Activated CD4-positive, alpha-beta T cell treated with anti-CD3 and anti-CD28 coated beads, Interleukin-2, amount 50 U/mL, for 1 hour (primary cell): ENCODE results near the gene WDR91.
"Not testable (repeated sequence)": the region's sequence is repeated elsewhere in the genome, so short reads cannot be mapped to it uniquely, and the experiment has no call there.

Experiments
- DNase-seq: peaks from one replicate; pipeline ENCODE4 v3.0.0-alpha.2; 2020

The WDR91 gene

DNA sequence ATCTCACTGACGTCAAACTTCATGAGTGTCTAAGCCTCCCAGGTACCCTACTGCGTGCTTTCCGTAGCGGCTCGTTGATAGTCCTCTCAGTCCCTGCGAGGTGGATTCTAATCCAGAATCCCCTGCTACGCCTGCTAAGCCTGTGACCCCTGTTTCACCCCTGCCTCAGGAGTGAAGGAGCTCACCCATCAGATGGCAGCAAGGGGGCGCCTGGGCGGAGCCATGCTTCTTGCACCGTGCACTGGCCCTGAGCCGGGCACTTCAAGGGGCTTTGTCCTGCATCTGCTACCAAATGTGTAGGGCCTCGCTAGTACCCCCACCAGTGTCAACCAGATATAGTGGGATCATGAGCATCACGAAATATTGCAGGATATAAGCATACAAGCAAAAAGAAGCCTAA is 21.4 kb upstream of the WDR91 start:
- no peak for DNase-seq

DNA sequence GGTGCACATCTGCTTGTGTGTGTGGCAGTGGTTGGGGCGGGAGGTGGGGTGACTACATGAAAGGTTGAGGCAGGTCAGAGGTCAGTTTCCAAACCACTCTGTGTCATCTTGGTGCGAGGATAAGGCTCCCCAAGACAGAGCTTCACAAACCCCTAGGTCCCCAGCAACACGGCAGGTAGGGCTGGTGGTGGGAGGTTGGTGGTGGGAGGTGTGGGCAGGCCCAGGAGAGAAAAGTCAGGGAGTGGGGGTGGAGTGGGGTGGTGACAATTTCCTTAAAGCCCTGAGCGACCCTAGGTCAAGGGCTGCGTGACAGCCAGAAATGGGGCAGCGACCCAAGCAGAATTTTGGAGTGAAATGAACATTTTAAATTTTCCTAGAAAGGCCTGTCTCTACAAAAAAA is 20.8 kb upstream of the WDR91 start:
- DNase-seq: no peak

DNA sequence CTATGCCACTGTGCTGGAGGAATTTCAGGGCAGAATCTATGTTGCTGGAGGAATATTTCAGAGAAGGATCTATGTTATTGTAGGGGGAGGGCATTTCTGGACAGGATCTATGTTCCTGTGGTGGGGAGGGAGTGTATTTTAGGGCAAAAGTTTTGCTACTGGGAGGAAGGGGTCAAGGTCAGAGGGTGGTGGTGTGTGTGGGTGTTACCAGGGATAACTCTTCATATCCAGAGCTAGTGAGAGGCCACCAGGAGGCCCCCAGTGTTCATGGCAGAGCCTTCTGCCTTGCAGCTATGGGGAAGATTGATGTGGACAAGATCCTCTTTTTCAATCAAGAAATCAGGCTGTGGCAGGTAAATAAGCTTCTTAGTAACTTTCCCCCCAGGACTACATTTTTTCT is 20.4 kb upstream of the WDR91 start:
- no peak for DNase-seq

GRCh38 chr7:135224027-135224426 is 12.7 kb upstream of the WDR91 start:
- no peak for DNase-seq

GRCh38 chr7:135217645-135218509 is 6.6 kb upstream of the WDR91 start:
- DNase-seq: no peak

- no peak for DNase-seq
Observed at GRCh38 chr7:135215698-135216097, 4.4 kb upstream of the WDR91 start.

- DNase-seq: no peak
Observed at GRCh38 chr7:135215180-135215579, 3.9 kb upstream of the WDR91 start.

DNA sequence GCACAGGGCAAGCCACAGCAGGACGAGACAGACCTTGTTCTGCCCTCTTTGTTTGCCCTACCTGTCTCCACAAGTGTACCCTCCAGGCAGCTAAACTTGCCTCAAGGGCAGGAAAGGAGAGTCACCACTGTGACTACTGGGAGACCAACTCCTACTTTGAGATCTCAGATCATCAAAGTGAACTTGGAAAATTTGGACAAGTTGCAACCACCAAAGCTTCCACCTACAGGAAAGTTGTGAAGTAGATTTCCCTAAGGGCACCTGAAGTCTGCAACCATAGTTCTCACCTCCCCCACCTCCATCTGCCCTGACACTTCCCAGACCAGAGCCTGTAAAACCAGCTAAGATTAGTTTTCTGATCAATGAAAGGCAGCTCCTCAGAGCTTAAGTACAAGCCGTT is 2.5 kb upstream of the WDR91 start:
- DNase-seq: no peak

DNA sequence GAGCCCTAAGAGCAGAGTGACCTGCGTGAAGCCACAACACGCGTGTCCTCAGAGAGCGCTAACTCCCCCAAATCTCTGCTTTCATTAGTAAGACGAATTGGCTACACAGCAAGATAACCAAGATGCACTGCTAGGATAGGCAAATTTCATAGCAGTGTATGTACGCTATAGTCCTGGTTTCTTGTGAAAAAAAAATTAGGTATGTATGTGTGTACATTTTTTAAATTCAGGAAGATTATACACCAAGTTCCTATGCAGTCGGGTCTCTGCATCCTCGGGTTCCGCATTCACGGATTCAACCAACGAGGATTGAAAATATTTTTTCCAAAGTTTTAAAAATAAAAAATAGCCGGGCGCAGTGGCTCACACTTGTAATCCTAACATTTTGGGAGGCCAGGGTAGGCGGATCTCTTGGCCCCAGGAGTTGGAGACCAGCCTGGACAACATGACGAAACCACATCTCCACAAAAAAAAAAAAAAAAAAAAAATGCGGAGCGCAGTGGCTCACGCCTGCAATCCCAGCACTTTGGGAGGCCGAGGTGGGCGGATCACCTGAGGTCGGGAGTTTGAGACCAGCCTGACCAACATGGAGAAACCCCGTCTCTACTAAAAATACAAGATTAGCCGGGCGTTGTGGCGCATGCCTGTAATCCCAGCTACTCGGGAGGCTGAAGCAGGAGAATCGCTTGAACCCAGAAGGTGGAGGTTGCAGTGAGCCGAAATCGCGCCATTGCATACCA is 790 bp upstream of the WDR91 start:
- not testable (repeated sequence) for DNase-seq

DNA sequence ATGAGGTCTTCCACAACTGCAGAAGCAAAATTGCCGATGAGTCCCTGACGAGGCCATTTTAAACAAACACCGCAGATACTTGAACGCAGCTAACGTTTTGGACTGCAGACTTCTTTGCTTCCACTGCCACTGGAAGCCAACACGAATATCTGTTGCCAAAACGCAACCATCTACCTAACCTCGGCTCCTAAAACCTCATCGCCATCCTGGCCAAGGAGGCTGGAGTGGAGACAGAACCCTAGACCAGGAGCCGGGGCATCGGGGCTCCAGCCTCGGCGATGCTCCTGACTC is 493 bp downstream of the WDR91 start:
- no peak for DNase-seq

GRCh38 chr7:135209225-135209834 is 2.0 kb downstream of the WDR91 start:
- no peak for DNase-seq

DNA sequence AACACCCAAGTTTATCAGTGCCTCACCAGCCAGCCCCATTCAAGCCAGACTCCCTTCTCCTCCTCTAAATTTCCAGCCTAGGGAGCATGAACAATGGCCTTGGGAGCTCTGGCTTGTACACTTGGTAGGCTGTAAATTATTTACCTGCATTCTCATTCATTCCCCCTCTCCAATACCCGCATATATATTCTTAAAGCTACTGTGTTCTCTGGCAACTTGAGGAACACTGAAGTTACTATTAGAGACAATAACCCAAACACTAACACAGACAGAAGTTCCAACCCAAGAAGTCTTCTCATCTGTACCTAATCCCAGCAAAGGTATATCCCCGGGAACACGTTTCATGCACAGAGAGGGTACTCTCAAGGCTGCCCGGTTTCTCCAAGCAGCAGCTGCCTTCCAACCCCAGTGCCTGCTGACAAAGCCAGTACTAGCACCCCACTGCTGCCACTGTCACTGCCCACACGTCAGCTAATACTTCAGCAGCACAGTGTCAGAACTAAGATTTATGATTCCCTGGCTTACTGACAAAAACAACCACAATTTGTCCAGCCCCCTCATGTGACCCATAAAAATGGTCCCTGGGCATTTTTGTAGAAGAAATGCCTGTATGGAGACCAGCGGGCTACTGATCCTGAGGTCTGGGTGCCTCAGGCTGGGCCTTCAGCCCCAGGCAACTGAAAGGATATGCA is 3.1 kb downstream of the WDR91 start:
- DNase-seq: no peak

DNA sequence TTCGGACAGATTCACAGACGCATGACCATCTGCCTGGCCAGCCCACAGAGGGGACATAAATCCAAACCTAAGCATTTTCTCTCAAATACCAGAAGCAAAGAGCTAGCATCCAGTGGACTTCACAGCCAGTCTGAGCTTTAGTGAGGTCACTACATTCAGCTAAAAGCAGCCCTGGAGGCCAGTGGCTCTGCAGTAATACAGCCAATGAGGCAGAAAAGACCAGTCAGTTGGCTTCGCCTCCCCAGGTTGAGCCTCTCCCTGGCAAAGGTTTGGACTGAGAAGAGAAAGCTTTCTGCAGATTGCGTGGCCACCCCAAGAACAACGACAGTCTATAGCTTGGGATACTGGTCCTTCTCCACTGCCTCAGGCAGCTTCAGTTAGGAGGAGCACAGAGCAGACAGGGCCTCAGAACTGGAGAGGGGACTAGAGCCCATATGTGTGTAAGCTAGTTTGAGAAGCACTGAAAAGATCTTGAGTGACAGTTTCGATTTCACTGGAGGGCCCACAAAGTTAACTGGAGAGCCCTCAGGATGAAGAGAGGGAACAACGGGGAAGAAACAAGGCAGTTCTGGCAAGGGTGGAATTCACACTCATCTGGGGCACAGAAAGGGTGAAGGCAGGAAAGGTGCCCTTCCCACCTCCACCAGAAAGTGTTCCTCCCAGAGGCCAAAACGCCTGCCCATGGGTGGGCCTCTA is 3.8 kb downstream of the WDR91 start:
- DNase-seq: no peak

GRCh38 chr7:135206941-135207391 is 4.4 kb downstream of the WDR91 start:
- no peak for DNase-seq

DNA sequence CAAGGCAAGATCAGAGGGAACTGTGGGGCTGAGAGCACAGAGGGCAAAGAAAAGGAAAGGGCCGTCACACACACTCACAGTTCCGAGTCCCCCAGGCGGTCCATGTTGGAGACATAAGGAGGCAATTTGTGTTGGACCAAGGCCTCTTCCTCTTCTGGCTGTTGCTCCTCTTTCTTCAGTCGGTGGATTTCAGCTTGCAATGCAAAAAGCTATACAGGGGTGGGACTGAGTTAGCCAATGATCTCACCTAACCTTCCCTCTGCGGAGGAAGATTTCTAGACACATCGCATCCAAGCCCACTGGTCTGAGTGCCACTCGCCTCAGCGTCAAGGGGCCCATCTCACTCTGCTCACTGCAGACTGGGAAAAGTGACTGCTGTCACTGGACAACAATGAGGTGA is 5.5 kb downstream of the WDR91 start:
- no peak for DNase-seq

DNA sequence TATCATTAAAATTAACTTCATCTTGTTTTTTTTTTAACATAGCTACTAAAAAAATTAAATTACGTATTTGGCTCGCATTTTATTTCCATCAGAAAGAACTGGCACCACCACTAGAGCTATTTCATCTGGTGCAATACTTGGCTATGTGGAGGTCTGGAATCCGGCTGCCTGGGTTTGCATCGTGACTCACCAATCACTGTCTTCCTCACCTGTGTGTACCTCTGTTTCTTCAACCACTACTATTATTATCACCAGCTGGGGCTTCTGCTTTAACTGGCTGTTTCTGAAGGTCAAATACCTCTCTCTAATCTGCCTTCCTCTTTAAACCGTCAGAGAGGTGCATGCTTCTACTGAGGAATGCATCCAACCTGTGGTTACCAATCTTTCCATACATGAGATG is 6.5 kb downstream of the WDR91 start:
- no peak for DNase-seq

DNA sequence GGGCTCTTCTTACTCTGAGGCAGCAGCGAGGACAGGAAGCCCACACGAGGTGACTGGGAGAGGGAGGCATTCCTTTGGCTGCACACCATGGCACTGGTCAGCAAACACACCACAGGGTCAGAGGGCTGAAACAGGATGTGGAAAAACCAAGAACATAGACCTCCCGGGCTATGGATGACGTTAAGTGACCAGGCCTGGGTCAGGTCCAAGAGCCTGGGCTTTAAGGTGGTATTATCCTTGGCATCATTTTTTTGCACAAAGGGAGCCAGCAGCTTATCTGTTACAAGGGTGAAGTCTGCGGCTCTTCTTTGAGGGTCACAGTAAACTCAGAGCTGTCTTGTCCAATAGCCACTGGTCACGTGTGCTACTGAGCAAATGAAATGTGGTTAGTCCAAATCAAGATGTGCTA is 7.0 kb downstream of the WDR91 start:
- no peak for DNase-seq

GRCh38 chr7:135201350-135201749 is 10.0 kb downstream of the WDR91 start:
- no peak for DNase-seq

DNA sequence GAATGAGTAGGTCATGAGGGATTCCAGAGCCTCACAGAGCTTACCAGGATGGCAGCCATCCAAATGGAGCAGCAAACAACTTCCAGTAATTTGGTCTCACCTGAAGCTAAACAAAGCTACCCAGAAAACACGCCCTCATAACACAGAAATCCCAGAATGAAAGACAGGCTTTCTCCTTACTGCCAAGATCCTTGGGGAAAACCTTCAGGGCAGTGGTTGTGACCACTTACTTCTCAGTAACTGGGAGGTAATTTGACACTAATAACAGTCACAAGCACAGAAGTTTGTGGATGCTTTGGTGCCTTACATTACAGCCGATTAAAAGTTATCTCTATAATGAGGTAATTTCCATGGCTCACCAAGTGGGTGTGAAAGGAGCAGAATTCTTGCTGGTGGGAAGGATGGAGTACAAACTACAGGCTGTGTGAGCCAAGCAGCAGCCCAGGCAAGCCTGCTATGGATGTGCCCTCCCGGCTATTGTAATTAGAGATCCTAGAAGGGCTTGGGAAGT is 10.4 kb downstream of the WDR91 start:
- no peak for DNase-seq

DNA sequence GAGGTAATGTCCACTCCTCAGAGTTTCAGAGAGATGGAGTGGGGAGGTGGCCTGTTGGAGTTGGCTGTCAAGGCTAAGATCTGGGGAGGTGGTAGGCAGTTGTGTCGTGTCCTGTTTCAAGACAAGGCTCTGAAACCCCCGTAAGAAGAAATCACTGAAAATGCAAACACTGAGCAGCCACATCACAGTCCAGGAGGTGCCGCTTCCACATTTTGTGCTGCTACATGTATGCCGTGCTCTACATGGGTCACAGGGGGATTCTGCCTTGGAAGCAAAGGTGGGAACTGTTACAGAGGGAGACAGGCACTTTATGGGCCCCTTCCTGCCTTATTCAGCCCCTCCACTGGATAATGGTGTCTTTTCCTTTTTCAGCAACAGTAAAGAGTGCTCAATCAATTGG is 11.9 kb downstream of the WDR91 start:
- no peak for DNase-seq

- DNase-seq: no peak
Observed at GRCh38 chr7:135197906-135198655, 13.2 kb downstream of the WDR91 start.

GRCh38 chr7:135197343-135197742 is 14.0 kb downstream of the WDR91 start:
- no peak for DNase-seq
